ENCODE data around the gene KDM4C.
"Not testable (repeated sequence)": the region's sequence is repeated elsewhere in the genome, so short reads cannot be mapped to it uniquely, and the experiment has no call there.

KDM4C gene

GRCh38 chr9:6764523-6764922 lies 6.8 kb downstream of the KDM4C start:
- DNase-seq: no peak

- no peak for DNase-seq
Measured at GRCh38 chr9:6764950-6765349, 7.2 kb downstream of the KDM4C start.

- no peak for DNase-seq
Measured at GRCh38 chr9:6765396-6765795, 7.6 kb downstream of the KDM4C start.

- DNase-seq: no peak
Measured at GRCh38 chr9:6766606-6767005, 8.8 kb downstream of the KDM4C start.

GRCh38 chr9:6768587-6768986 lies 10.8 kb downstream of the KDM4C start:
- DNase-seq: not testable (repeated sequence)

GRCh38 chr9:6771722-6772121 lies 13.9 kb downstream of the KDM4C start:
- DNase-seq: no peak

GRCh38 chr9:6777213-6777902 lies 19.6 kb downstream of the KDM4C start:
- DNase-seq: no peak

GRCh38 chr9:6779417-6780241 lies 21.9 kb downstream of the KDM4C start:
- no peak for DNase-seq

- DNase-seq: no peak
Measured at GRCh38 chr9:6780690-6781089, 22.9 kb downstream of the KDM4C start.

GRCh38 chr9:6781476-6781875 lies 23.7 kb downstream of the KDM4C start:
- no peak for DNase-seq

GRCh38 chr9:6782345-6782744 lies 24.6 kb downstream of the KDM4C start:
- no peak for DNase-seq

GRCh38 chr9:6782981-6783380 lies 25.2 kb downstream of the KDM4C start:
- no peak for DNase-seq

GRCh38 chr9:6783753-6784152 lies 26.0 kb downstream of the KDM4C start:
- no peak for DNase-seq

GRCh38 chr9:6785682-6786081 lies 27.9 kb downstream of the KDM4C start:
- DNase-seq: no peak

GRCh38 chr9:6787793-6788161 lies 30.0 kb downstream of the KDM4C start:
- DNase-seq: no peak

GRCh38 chr9:6788162-6789016 lies 30.6 kb downstream of the KDM4C start:
- no peak for DNase-seq

- not testable (repeated sequence) for DNase-seq
Measured at GRCh38 chr9:6789017-6789338, 31.2 kb downstream of the KDM4C start.

- no peak for DNase-seq
Measured at GRCh38 chr9:6790866-6791265, 33.1 kb downstream of the KDM4C start.

GRCh38 chr9:6793203-6793602 lies 35.4 kb downstream of the KDM4C start:
- DNase-seq: no peak

- no peak for DNase-seq
Measured at GRCh38 chr9:6794936-6795335, 37.2 kb downstream of the KDM4C start.

- DNase-seq: no peak
Measured at GRCh38 chr9:6802926-6803325, 45.2 kb downstream of the KDM4C start.

- DNase-seq: no peak
Measured at GRCh38 chr9:6805532-6805931, 47.8 kb downstream of the KDM4C start.

- DNase-seq: not testable (repeated sequence)
Measured at GRCh38 chr9:6806318-6806717, 48.5 kb downstream of the KDM4C start.

- not testable (repeated sequence) for DNase-seq
Measured at GRCh38 chr9:6807669-6808068, 49.9 kb downstream of the KDM4C start.

Measured in stimulated activated CD4-positive, alpha-beta T cell treated with anti-CD3 and anti-CD28 coated beads, Interleukin-2, amount 100 ng/mL, for 24 hours (primary cell).